GM23338 (cell line): ENCODE measurements around the gene C10orf90. TPM values are rescaled to one million over a fixed set of nuclear protein-coding genes. Genes with fewer than 3 reads are reported as not detected.

Experiments used
- ATAC-seq: fragments of 200-7000 bp; cut with Tn5 transposase; 3 replicates; pipeline ENCODE4 v1.9.1; 2020
- DNase-seq: peaks from one replicate; pipeline ENCODE4 v3.0.0-alpha.2; 2015; ENCODE audit warnings: low spot score
- H2AFZ ChIP-seq: fragments of 200-600 bp; sonication (generic); 2 replicates; pipeline ENCODE4 v1.8.0; 2016; ENCODE audit warnings: antibody characterized with exemption, mild to moderate bottlenecking, moderate library complexity
- H3F3A ChIP-seq: fragments of 200-600 bp; sonication (generic); replicated peaks from 2 replicates; pipeline ENCODE4 v1.8.0; 2017; ENCODE audit warnings: antibody characterized with exemption, mixed run types, low read depth
- H3K27ac ChIP-seq: fragments of 200-600 bp; sonication (generic); 2 replicates; pipeline ENCODE4 v1.6.1; 2016; ENCODE audit warnings: low read depth
- H3K27me3 ChIP-seq: fragments of 200-600 bp; sonication (generic); 2 replicates; pipeline ENCODE4 v1.8.0; 2016; ENCODE audit warnings: mild to moderate bottlenecking, mixed run types, moderate library complexity; ENCODE audit not compliant: insufficient read depth
- H3K36me3 ChIP-seq: fragments of 200-600 bp; sonication (generic); 2 replicates; pipeline ENCODE4 v1.8.0; 2016; ENCODE audit warnings: mild to moderate bottlenecking; ENCODE audit not compliant: insufficient read depth
- H3K4me1 ChIP-seq: fragments of 200-600 bp; sonication (generic); 2 replicates; pipeline ENCODE4 v1.8.0; 2016; ENCODE audit warnings: mild to moderate bottlenecking, moderate library complexity; ENCODE audit not compliant: insufficient read depth
- H3K4me2 ChIP-seq: fragments of 200-600 bp; sonication (generic); 2 replicates; pipeline ENCODE4 v1.7.1; 2017; ENCODE audit warnings: mixed run types
- H3K4me3 ChIP-seq: fragments of 200-600 bp; sonication (generic); 2 replicates; pipeline ENCODE4 v1.6.1; 2016; ENCODE audit warnings: mixed run types
- H3K79me2 ChIP-seq: fragments of 200-600 bp; sonication (generic); replicated peaks from 2 replicates; pipeline ENCODE4 v1.8.0; 2017; ENCODE audit warnings: mild to moderate bottlenecking; ENCODE audit not compliant: insufficient read depth
- H3K9me2 ChIP-seq: fragments of 200-600 bp; sonication (generic); 2 replicates; pipeline ENCODE4 v1.8.0; 2017; ENCODE audit not compliant: insufficient read depth
- H4K20me1 ChIP-seq: fragments of 200-600 bp; sonication (generic); replicated peaks from 2 replicates; pipeline ENCODE4 v1.8.0; 2017; ENCODE audit warnings: mild to moderate bottlenecking; ENCODE audit not compliant: insufficient read depth
- H3K27ac Mint-ChIP-seq: 2 replicates; pipeline ENCODE4 v1.8.0; 2020; ENCODE audit warnings: inconsistent platforms, mild to moderate bottlenecking, moderate library complexity, mixed read lengths
- H3K27me3 Mint-ChIP-seq: 3 replicates; pipeline ENCODE4 v1.8.0; 2022; ENCODE audit warnings: low read depth, mild to moderate bottlenecking, moderate library complexity, mixed read lengths, inconsistent platforms; ENCODE audit not compliant: insufficient read depth, poor library complexity
- H3K36me3 Mint-ChIP-seq: 3 replicates; pipeline ENCODE4 v1.8.0; 2021; ENCODE audit warnings: low read depth, mild to moderate bottlenecking, inconsistent platforms, moderate library complexity, mixed read lengths
- H3K4me1 Mint-ChIP-seq: 3 replicates; pipeline ENCODE4 v1.8.0; 2020; ENCODE audit warnings: mild to moderate bottlenecking, inconsistent platforms, mixed read lengths
- H3K4me3 Mint-ChIP-seq: 3 replicates; pipeline ENCODE4 v1.8.0; 2021; ENCODE audit warnings: moderate library complexity, mild to moderate bottlenecking, inconsistent platforms, mixed read lengths
- H3K9me3 Mint-ChIP-seq: 3 replicates; pipeline ENCODE4 v1.8.0; 2020; ENCODE audit warnings: moderate library complexity, mild to moderate bottlenecking, inconsistent platforms, mixed read lengths
- CREB1 ChIP-seq: fragments of 250-450 bp; sonication (Bioruptor Pico); IDR thresholded peaks from 2 replicates; pipeline ENCODE4 v1.5.0; 2020; ENCODE audit warnings: low read depth, mild to moderate bottlenecking, moderate library complexity
- EZH2phosphoT487 ChIP-seq: fragments of 200-600 bp; sonication (generic); IDR thresholded peaks from one replicate; pipeline ENCODE4 v1.8.1; 2018; ENCODE audit warnings: antibody characterized with exemption; ENCODE audit not compliant: unreplicated experiment
- STAT1 ChIP-seq: IDR thresholded peaks from one replicate; pipeline ENCODE4 v1.6.1; 2016; ENCODE audit warnings: antibody characterized with exemption; ENCODE audit not compliant: unreplicated experiment
- ZNF114 ChIP-seq: fragments of 250-450 bp; sonication (Bioruptor Pico); IDR thresholded peaks from 2 replicates; pipeline ENCODE4 v1.5.0; 2020; ENCODE audit warnings: mild to moderate bottlenecking, moderate library complexity
- polyA plus RNA-seq: library from polyadenylated mRNA; unstranded; fragments of >200 nt; fragmentation: Nextera tagmentation; extraction: Ambion mirVana; gene quantifications from 2 replicates; pipeline ENCODE4 v1.2.1, GENCODE V29; 2016
- total RNA-seq: library from RNA; depleted of rRNA; stranded (reverse); fragments of >200 nt; shearing (Covaris generic); gene quantifications from 2 replicates; pipeline ENCODE4 v1.2.3, GENCODE V29; 2014
- TF ChIP-seq, protein P1 (sequence below), 2 experiments: fragments of 200-600 bp in 1 of 2; sonication (generic) in 1 of 2; conservative IDR thresholded peaks; 2 replicates each; pipeline versions ENCODE4 v1.5.1 to v1.6.1; 2016 to 2017; ENCODE audit warnings: antibody characterized with exemption in 2 of 2, low read depth in 2 of 2, mild to moderate bottlenecking in 2 of 2, moderate library complexity in 1 of 2
- TF ChIP-seq, protein P2 (sequence below): fragments of 250-450 bp; sonication (Bioruptor Pico); IDR thresholded peaks from 2 replicates; pipeline ENCODE4 v1.5.0; 2020; ENCODE audit warnings: mild to moderate bottlenecking, moderate library complexity

Gene C10orf90
- total and polyA plus RNA-seq, 2 experiments from 2014 or later = 0.76 to 0.97 TPM

- TF ChIP-seq, protein P1, sequence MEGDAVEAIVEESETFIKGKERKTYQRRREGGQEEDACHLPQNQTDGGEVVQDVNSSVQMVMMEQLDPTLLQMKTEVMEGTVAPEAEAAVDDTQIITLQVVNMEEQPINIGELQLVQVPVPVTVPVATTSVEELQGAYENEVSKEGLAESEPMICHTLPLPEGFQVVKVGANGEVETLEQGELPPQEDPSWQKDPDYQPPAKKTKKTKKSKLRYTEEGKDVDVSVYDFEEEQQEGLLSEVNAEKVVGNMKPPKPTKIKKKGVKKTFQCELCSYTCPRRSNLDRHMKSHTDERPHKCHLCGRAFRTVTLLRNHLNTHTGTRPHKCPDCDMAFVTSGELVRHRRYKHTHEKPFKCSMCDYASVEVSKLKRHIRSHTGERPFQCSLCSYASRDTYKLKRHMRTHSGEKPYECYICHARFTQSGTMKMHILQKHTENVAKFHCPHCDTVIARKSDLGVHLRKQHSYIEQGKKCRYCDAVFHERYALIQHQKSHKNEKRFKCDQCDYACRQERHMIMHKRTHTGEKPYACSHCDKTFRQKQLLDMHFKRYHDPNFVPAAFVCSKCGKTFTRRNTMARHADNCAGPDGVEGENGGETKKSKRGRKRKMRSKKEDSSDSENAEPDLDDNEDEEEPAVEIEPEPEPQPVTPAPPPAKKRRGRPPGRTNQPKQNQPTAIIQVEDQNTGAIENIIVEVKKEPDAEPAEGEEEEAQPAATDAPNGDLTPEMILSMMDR (conservative IDR thresholded peaks at IDR 0.05; ENCODE audit: low read depth in 2 of 2) = no peak
These were observed 45.9 kb upstream of the C10orf90 start (continued) for GRCh38 chr10:126716366-126716765.

DNA sequence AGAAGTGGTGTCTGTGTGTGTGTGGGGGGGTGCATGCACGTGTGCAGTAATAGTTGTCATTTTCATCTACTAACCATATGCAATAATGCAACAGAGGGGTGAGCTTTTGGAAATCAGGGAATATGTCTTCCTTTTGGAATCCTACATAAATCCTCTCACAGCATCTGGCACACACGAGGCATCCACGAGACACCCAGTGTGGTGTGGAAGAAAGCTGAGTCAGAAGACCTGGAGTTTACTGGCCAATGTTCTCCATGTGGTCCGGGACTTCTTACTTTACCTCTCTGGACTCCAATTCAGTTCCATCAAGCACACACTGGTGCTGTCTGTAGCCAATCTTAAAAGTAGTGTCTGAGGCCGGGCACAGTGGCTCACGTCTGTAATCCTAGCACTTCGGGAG lies 43.1 kb upstream of the C10orf90 start:
- peaks cover 4% of the 10 kb centered on the region; the same call in 1 of the 3 replicates for H3K36me3 Mint-ChIP-seq
- no peaks in the 10 kb centered on the region; the same call in 1 of the 2 replicates for H3K36me3 ChIP-seq
- H3K4me3 ChIP-seq = no peak overlapping the region
- H3K27ac Mint-ChIP-seq = no peak overlapping the region
- no peaks in the 10 kb centered on the region for H3K79me2 ChIP-seq
- no peak overlapping the region for H2AFZ ChIP-seq
- no peak overlapping the region for H3K4me3 Mint-ChIP-seq
- H3K9me3 Mint-ChIP-seq = peaks cover 16% of the 10 kb centered on the region
- peaks cover 17% of the 10 kb centered on the region for H3K9me2 ChIP-seq
- no peak overlapping the region for H3K27ac ChIP-seq
- H3K4me2 ChIP-seq = no peak overlapping the region
- ATAC-seq = no peak
- no peaks in the 10 kb centered on the region for H4K20me1 ChIP-seq
- H3F3A ChIP-seq = no peaks in the 10 kb centered on the region
- H3K4me1 ChIP-seq = no peaks in the 10 kb centered on the region
- peaks cover 8% of the 10 kb centered on the region; the same call in 2 of the 3 replicates for H3K4me1 Mint-ChIP-seq
- TF ChIP-seq, protein P1 (conservative IDR thresholded peaks at IDR 0.05; ENCODE audit: low read depth in 2 of 2) = no peak
- TF ChIP-seq ZNF114 (CRISPR knock-in tag) (no peak), STAT1 (no peak), CREB1 (CRISPR knock-in tag) (no peak), EZH2phosphoT487 (no peak)
- TF ChIP-seq, protein P2, sequence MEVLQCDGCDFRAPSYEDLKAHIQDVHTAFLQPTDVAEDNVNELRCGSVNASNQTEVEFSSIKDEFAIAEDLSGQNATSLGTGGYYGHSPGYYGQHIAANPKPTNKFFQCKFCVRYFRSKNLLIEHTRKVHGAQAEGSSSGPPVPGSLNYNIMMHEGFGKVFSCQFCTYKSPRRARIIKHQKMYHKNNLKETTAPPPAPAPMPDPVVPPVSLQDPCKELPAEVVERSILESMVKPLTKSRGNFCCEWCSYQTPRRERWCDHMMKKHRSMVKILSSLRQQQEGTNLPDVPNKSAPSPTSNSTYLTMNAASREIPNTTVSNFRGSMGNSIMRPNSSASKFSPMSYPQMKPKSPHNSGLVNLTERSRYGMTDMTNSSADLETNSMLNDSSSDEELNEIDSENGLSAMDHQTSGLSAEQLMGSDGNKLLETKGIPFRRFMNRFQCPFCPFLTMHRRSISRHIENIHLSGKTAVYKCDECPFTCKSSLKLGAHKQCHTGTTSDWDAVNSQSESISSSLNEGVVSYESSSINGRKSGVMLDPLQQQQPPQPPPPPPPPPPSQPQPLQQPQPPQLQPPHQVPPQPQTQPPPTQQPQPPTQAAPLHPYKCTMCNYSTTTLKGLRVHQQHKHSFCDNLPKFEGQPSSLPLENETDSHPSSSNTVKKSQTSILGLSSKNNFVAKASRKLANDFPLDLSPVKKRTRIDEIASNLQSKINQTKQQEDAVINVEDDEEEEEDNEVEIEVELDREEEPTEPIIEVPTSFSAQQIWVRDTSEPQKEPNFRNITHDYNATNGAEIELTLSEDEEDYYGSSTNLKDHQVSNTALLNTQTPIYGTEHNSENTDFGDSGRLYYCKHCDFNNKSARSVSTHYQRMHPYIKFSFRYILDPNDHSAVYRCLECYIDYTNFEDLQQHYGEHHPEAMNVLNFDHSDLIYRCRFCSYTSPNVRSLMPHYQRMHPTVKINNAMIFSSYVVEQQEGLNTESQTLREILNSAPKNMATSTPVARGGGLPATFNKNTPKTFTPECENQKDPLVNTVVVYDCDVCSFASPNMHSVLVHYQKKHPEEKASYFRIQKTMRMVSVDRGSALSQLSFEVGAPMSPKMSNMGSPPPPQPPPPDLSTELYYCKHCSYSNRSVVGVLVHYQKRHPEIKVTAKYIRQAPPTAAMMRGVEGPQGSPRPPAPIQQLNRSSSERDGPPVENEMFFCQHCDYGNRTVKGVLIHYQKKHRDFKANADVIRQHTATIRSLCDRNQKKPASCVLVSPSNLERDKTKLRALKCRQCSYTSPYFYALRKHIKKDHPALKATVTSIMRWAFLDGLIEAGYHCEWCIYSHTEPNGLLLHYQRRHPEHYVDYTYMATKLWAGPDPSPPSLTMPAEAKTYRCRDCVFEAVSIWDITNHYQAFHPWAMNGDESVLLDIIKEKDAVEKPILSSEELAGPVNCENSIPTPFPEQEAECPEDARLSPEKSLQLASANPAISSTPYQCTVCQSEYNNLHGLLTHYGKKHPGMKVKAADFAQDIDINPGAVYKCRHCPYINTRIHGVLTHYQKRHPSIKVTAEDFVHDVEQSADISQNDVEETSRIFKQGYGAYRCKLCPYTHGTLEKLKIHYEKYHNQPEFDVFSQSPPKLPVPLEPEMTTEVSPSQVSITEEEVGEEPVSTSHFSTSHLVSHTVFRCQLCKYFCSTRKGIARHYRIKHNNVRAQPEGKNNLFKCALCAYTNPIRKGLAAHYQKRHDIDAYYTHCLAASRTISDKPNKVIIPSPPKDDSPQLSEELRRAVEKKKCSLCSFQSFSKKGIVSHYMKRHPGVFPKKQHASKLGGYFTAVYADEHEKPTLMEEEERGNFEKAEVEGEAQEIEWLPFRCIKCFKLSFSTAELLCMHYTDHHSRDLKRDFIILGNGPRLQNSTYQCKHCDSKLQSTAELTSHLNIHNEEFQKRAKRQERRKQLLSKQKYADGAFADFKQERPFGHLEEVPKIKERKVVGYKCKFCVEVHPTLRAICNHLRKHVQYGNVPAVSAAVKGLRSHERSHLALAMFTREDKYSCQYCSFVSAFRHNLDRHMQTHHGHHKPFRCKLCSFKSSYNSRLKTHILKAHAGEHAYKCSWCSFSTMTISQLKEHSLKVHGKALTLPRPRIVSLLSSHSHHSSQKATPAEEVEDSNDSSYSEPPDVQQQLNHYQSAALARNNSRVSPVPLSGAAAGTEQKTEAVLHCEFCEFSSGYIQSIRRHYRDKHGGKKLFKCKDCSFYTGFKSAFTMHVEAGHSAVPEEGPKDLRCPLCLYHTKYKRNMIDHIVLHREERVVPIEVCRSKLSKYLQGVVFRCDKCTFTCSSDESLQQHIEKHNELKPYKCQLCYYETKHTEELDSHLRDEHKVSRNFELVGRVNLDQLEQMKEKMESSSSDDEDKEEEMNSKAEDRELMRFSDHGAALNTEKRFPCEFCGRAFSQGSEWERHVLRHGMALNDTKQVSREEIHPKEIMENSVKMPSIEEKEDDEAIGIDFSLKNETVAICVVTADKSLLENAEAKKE (CRISPR knock-in tag) = no peak
- H3K27me3 ChIP-seq = no peaks in the 10 kb centered on the region
- peaks cover 2% of the 10 kb centered on the region for H3K27me3 Mint-ChIP-seq
- no peak for DNase-seq
